GM12891 (cell line): Measurements from ENCODE around the gene CBLC.

Experiments
- POLR2A ChIP-seq: IDR thresholded peaks from 2 replicates; pipeline ENCODE4 v1.6.1; 2011; ENCODE audit warnings: low read depth, low read length, control low read depth
- POLR2AphosphoS5 ChIP-seq: IDR thresholded peaks from 2 replicates; pipeline ENCODE4 v1.6.1; 2011; ENCODE audit warnings: low read depth, low read length, control low read depth
- POU2F2 ChIP-seq: IDR thresholded peaks from 2 replicates; pipeline ENCODE4 v1.6.1; 2011; ENCODE audit warnings: low read depth, mild to moderate bottlenecking, control low read depth, low read length, moderate library complexity
- TAF1 ChIP-seq: IDR thresholded peaks from 2 replicates; pipeline ENCODE4 v1.6.1; 2011; ENCODE audit warnings: low read depth, low read length, control low read depth

GRCh38 chr19:44816301-44816700, 38.6 kb downstream of the CBLC start:
- TF ChIP-seq POLR2A, result no peak
- no peak for TF ChIP-seq POLR2AphosphoS5
- TF ChIP-seq TAF1, result no peak
- no peak for TF ChIP-seq POU2F2
